AG04449 (cell line): ENCODE data around the gene CYP4A22.
"Not testable (repeated sequence)": the region's sequence is repeated elsewhere in the genome, so short reads cannot be mapped to it uniquely, and the experiment has no call there.

Experiments
- CTCF ChIA-PET: fragments of 350-600 bp; formaldehyde crosslinking; extraction: SDS; loops from one replicate; lab custom pipeline; 2021; ENCODE audit warnings: antibody characterized with exemption; lab: Yijun Ruan, JAX
- POLR2A ChIA-PET: fragments of 400-600, 350-600 bp; formaldehyde crosslinking; extraction: SDS; loops from one replicate; lab custom pipeline; 2020; ENCODE audit warnings: antibody characterized with exemption, inconsistent platforms; lab: Yijun Ruan, JAX
- DNase-seq: peaks from one replicate; pipeline ENCODE4 v3.0.0-alpha.2; 2010; ENCODE audit warnings: low read depth, low spot score
- H3K4me3 ChIP-seq: 2 replicates; pipeline ENCODE4 v1.5.1; 2011; ENCODE audit warnings: low read depth, mild to moderate bottlenecking, control low read depth, low read length
- TF ChIP-seq, protein P1 (sequence below): IDR thresholded peaks from one replicate; pipeline ENCODE4 v1.5.1; 2011; ENCODE audit warnings: mild to moderate bottlenecking, moderate library complexity, low read length, control low read depth, inconsistent platforms; ENCODE audit not compliant: insufficient read depth; ENCODE audit errors: missing control alignments

The CYP4A22 gene, protein sequence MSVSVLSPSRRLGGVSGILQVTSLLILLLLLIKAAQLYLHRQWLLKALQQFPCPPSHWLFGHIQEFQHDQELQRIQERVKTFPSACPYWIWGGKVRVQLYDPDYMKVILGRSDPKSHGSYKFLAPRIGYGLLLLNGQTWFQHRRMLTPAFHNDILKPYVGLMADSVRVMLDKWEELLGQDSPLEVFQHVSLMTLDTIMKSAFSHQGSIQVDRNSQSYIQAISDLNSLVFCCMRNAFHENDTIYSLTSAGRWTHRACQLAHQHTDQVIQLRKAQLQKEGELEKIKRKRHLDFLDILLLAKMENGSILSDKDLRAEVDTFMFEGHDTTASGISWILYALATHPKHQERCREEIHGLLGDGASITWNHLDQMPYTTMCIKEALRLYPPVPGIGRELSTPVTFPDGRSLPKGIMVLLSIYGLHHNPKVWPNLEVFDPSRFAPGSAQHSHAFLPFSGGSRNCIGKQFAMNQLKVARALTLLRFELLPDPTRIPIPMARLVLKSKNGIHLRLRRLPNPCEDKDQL

DNA sequence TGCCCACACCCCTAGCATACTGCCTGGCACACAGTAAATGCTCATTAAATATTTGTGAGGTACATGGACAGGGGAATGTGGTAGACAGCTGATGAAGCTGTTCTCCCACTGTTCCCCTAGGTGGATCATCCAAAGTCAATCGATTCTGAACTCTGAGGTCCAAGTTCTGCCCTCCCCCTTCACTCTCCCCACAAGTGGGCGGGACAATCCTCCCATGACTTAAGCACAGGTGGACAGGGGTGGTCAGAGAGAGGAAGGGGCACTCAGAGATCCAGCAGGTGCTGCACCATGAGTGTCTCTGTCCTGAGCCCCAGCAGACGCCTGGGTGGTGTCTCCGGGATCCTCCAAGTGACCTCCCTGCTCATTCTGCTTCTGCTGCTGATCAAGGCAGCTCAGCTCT lies at the start of gene CYP4A22:
Gene CYP4A22 (plus strand): TSS at position 244 of the 400 bp plus-strand sequence. CDS start 45 bp downstream, at position 289.
- no peak for DNase-seq
- POLR2A ChIA-PET, result no interaction called here
- no peak within 1 kb of the TSS for H3K4me3 ChIP-seq
- TF ChIP-seq, protein P1, sequence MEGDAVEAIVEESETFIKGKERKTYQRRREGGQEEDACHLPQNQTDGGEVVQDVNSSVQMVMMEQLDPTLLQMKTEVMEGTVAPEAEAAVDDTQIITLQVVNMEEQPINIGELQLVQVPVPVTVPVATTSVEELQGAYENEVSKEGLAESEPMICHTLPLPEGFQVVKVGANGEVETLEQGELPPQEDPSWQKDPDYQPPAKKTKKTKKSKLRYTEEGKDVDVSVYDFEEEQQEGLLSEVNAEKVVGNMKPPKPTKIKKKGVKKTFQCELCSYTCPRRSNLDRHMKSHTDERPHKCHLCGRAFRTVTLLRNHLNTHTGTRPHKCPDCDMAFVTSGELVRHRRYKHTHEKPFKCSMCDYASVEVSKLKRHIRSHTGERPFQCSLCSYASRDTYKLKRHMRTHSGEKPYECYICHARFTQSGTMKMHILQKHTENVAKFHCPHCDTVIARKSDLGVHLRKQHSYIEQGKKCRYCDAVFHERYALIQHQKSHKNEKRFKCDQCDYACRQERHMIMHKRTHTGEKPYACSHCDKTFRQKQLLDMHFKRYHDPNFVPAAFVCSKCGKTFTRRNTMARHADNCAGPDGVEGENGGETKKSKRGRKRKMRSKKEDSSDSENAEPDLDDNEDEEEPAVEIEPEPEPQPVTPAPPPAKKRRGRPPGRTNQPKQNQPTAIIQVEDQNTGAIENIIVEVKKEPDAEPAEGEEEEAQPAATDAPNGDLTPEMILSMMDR, result no peak
- CTCF ChIA-PET, result no interaction called here

DNA sequence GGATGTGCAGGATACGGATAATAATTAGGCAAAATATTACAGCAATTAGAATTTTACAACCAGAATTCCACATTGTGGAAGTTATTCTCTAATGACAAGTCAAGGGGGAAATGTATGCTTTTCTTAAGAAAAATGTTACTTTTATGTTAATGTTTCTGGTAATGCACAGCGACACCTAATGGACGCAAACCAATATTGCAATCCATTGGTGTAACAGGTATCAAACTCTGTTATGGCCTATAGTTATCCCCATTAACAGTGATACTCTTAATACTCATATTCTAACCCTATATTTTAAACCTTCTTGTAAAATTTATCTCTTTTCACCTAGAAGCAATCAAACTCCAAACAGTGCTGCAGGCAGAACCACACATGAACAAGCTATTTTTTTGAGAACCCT lies 47.9 kb upstream of the CYP4A22 start:
- H3K4me3 ChIP-seq, CTCF ChIA-PET, POLR2A ChIA-PET, DNase-seq: not testable (repeated sequence)
- TF ChIP-seq, protein P1, result peak; percentile 22

DNA sequence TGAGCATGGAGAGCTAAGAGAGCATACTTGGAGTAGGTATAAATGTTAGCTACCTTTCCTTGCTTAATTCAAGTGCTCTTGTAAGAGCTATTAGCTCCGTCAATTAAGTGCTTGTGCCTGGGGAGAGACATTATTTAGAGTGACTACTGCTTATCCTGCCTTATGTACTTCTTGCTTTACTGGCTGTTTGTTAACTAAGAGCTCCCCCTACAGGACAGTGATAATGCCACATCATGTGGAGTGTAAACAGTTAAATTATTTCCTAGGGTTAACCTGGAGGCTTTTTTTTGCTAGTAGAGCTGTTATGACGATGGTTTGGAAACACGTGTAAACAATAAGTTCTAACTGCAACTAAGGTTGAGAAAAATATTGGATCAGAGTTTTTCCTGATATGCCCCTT lies 45.8 kb upstream of the CYP4A22 start:
- H3K4me3 ChIP-seq, POLR2A ChIA-PET, DNase-seq, CTCF ChIA-PET: not testable (repeated sequence)

DNA sequence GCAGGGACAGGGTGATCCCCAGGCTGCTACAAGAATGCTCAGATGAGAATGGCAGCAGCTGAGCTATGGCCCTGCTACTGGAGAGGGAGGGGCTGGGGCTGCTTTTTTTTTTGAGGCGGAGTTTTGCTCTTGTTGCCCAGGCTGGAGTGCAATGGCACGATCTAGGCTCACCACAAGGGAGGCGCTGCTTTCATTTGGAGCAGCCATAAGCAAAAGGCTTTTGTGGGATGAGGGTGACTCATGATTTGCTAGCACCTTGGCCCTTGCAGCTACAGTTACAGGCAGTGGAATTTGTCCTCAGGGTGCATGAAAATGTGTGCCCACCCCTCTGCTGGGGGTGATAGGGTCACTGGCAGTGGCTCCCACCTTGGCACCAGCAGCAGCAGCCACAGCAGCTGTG lies 32.4 kb upstream of the CYP4A22 start:
- TF ChIP-seq, protein P1, result no peak
- ChIA-PET POLR2A (no interaction called here), CTCF (no interaction called here)
- H3K4me3 ChIP-seq, result no peak overlapping the region
- no peak for DNase-seq

DNA sequence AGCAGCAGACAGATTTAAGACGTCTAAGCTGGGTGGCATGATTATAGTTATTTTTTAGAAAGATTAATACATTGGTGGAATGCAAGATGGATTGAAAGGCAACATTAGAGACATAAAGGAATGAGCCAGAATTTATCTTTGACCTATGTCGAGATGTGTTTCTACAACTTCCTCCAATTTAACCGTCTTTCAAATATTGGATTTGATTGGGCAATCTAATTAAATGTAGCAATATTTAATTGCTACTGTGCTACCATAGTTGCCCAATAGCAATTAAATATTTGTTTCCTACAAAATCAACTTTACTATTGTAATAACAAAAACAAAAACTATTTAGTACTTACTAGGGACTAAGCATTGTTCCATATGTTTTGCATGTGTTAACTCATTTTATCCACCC lies 30.4 kb upstream of the CYP4A22 start:
- no peak for DNase-seq
- ChIA-PET POLR2A (no interaction called here), CTCF (no interaction called here)
- no peak overlapping the region for H3K4me3 ChIP-seq
- TF ChIP-seq, protein P1, result no peak

DNA sequence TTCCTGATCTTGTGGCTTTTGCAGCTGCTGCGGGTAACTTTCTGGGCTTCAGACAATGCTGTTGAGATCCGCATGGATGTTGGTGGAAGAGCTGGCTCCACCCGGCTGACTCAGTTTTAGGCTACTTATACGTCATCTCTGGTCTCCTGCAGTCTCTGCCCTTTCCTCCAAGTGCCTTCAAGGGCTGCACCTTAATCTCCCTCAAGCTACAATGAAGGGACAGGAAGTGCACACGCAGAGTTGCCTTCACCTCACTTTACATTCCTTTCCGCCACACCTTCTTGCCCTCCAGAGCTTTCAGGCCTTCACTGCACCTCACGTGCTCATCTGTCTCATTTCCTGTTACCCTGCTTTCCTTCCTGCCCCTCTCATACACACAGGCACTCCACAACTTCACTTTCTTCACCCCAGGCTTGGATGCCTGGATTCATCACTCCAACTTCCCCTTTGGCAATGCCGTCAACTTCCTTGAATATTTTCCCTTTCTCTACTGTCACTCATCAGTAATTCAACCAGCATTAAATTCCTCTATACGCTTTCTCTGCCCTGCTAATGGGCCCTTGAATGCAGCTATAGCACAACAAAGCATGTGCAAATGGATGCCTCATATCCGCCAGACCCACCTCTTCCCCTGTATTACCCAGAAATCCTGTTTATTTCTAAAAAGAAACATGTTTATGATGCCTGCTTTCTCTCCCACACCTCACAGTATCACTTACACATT lies 29.2 kb upstream of the CYP4A22 start:
- DNase-seq, H3K4me3 ChIP-seq, CTCF ChIA-PET, POLR2A ChIA-PET: not testable (repeated sequence)

DNA sequence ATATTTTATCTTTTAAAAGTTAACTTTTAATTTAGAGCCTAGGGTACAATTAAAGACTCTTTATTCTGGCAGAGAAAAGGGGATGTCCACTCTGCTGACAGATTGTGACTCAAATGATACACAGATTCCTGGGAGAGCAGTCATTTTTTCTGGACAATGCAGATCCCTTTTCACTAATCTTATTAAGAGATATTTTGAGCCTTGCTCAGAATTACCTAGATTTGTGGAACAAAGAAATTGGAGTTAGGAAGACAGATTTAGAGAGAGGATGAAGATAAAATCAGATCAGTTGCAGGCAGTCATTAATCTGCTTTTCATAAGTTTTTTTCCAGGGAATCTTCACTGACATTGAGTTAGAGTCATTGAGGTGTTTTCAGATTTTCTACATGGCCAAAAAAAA lies 27.8 kb upstream of the CYP4A22 start:
- H3K4me3 ChIP-seq, DNase-seq, CTCF ChIA-PET, POLR2A ChIA-PET: not testable (repeated sequence)
